ENCODE results near the gene ANO1.

Gene ANO1

DNA sequence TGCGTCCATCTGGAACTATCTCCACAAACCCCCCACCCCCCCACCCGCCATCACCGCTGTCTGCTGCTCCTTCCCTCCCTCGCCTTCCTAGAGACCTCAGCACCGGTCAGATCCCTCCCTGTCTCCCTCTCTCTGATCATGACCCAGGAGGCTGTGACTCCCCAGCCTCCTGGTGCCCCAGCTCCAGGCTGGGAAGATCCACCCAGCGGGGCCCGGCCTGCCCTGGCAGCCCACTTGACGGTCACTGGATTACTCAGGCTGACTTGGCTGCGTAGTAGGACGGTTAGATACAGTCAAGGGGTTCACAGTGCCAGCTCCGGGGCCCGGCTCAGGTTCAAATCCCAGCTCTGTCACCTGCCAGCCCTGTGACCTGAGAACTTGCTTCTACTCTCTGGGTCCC, 59.3 kb downstream of the ANO1 start:
- H3K79me2 ChIP-seq (ENCODE audit: low read length) = no peaks in the 10 kb centered on the region
- no peaks in the 10 kb centered on the region for H3K36me3 ChIP-seq (replicated peaks; ENCODE audit: insufficient read depth, low read length)
- H3K9me3 ChIP-seq (replicated peaks; ENCODE audit: insufficient read depth, low read length) = no peaks in the 10 kb centered on the region
- peaks cover 95% of the 10 kb centered on the region for H3K27me3 ChIP-seq (replicated peaks; ENCODE audit: insufficient read depth, low read length)
- H3K27ac ChIP-seq (ENCODE audit: low read length) = no peak overlapping the region
- no peak overlapping the region for H3K4me3 ChIP-seq (ENCODE audit: low read length)
- H3K4me1 ChIP-seq (ENCODE audit: low read length) = no peaks in the 10 kb centered on the region
- no peak for TF ChIP-seq EZH2 (optimal IDR thresholded peaks at IDR 0.05; ENCODE audit: low read depth, low read length)
- TF ChIP-seq EZH2phosphoT487 (IDR thresholded peaks at IDR 0.05; ENCODE audit: low read length) = no peak
- TF ChIP-seq, protein P1, sequence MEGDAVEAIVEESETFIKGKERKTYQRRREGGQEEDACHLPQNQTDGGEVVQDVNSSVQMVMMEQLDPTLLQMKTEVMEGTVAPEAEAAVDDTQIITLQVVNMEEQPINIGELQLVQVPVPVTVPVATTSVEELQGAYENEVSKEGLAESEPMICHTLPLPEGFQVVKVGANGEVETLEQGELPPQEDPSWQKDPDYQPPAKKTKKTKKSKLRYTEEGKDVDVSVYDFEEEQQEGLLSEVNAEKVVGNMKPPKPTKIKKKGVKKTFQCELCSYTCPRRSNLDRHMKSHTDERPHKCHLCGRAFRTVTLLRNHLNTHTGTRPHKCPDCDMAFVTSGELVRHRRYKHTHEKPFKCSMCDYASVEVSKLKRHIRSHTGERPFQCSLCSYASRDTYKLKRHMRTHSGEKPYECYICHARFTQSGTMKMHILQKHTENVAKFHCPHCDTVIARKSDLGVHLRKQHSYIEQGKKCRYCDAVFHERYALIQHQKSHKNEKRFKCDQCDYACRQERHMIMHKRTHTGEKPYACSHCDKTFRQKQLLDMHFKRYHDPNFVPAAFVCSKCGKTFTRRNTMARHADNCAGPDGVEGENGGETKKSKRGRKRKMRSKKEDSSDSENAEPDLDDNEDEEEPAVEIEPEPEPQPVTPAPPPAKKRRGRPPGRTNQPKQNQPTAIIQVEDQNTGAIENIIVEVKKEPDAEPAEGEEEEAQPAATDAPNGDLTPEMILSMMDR (IDR thresholded peaks at IDR 0.05; ENCODE audit: low read length) = no peak
- no peaks in the 10 kb centered on the region for H3F3A ChIP-seq (ENCODE audit: insufficient read depth, low read length)
- H3K9me2 ChIP-seq (replicated peaks; ENCODE audit: insufficient read depth, low read length) = no peaks in the 10 kb centered on the region
- no peaks in the 10 kb centered on the region for H4K20me1 ChIP-seq (ENCODE audit: insufficient read depth, low read length)
- DNase-seq = no peak
- no peak overlapping the region for H3K9ac ChIP-seq (ENCODE audit: low read length)
- H3K4me2 ChIP-seq (ENCODE audit: low read depth, low read length) = no peak overlapping the region
- no peak overlapping the region for H2AFZ ChIP-seq (ENCODE audit: low read length)

DNA sequence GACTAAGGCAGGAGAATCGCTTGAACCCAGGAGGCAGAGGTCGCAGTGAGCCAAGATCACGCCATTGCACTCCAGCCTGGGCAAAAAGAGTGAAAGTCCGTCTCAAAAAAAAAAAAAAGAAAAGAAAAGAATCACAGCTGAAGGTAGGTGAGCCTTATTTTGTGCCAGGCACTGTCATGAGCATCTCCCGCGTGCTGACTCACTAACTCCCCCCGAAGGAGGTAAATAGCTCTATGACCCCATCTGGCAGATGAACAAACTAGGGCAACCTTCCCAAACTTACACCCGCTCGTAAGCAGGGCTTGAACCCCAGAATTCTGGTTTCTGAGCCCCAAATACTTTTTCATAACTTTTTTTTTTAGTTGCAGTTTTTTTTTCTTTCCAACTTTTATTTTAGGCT, 60.3 kb downstream of the ANO1 start:
- Histone ChIP-seq H3K27ac (ENCODE audit: low read length) (no peak overlapping the region), H3K36me3 (replicated peaks; ENCODE audit: insufficient read depth, low read length) (no peaks in the 10 kb centered on the region), H3K4me2 (ENCODE audit: low read depth, low read length) (no peak overlapping the region), H4K20me1 (ENCODE audit: insufficient read depth, low read length) (no peaks in the 10 kb centered on the region), H2AFZ (ENCODE audit: low read length) (no peak overlapping the region), H3K9me2 (replicated peaks; ENCODE audit: insufficient read depth, low read length) (no peaks in the 10 kb centered on the region), H3K27me3 (replicated peaks; ENCODE audit: insufficient read depth, low read length) (peaks cover 95% of the 10 kb centered on the region), H3K79me2 (ENCODE audit: low read length) (no peaks in the 10 kb centered on the region), H3K9me3 (replicated peaks; ENCODE audit: insufficient read depth, low read length) (no peaks in the 10 kb centered on the region), H3K4me1 (ENCODE audit: low read length) (no peaks in the 10 kb centered on the region), H3K9ac (ENCODE audit: low read length) (no peak overlapping the region), H3F3A (ENCODE audit: insufficient read depth, low read length) (no peaks in the 10 kb centered on the region), H3K4me3 (ENCODE audit: low read length) (no peak overlapping the region)
- TF ChIP-seq EZH2 (optimal IDR thresholded peaks at IDR 0.05; ENCODE audit: low read depth, low read length) (no peak), EZH2phosphoT487 (IDR thresholded peaks at IDR 0.05; ENCODE audit: low read length) (no peak)
- TF ChIP-seq, protein P1 (IDR thresholded peaks at IDR 0.05; ENCODE audit: low read length) = no peak
- DNase-seq = no peak

DNA sequence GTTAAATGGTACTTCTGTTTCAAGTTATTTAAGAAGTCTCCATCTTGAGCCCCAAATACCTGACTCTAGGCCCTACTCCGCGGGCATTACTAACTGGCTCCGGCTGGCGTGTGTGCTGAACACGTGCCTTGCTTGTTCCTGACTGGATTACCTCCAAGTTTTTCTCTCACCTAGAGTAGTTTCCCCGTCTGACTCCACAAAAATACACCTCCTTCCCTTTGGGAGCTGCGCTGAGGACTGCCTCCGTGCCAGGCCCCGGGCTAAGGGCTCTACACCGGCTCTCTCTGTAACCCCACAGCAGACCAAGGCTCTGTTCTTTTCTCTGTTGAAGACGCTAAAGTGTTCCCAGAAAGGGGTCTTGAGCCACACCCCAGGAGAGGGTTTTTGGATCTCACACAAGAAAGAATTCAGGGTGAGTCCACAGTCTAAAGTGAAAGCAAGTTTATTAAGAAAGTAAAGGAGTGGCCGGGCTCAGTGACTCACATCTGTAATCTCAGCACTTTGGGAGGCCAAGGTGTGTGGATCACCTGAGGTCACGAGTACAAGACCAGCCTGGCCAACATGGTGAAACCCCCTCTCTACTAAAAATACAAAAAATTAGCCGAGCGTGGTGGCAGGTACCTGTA, 61.8 kb downstream of the ANO1 start:
- Histone ChIP-seq H4K20me1 (ENCODE audit: insufficient read depth, low read length) (no peaks in the 10 kb centered on the region), H3K9me3 (replicated peaks; ENCODE audit: insufficient read depth, low read length) (no peaks in the 10 kb centered on the region), H3F3A (ENCODE audit: insufficient read depth, low read length) (no peaks in the 10 kb centered on the region), H3K9ac (ENCODE audit: low read length) (no peak overlapping the region), H3K9me2 (replicated peaks; ENCODE audit: insufficient read depth, low read length) (no peaks in the 10 kb centered on the region), H3K4me3 (ENCODE audit: low read length) (no peak overlapping the region), H3K4me2 (ENCODE audit: low read depth, low read length) (no peak overlapping the region), H3K4me1 (ENCODE audit: low read length) (no peaks in the 10 kb centered on the region), H3K27ac (ENCODE audit: low read length) (no peak overlapping the region), H3K79me2 (ENCODE audit: low read length) (no peaks in the 10 kb centered on the region), H3K27me3 (replicated peaks; ENCODE audit: insufficient read depth, low read length) (peaks cover 95% of the 10 kb centered on the region), H3K36me3 (replicated peaks; ENCODE audit: insufficient read depth, low read length) (no peaks in the 10 kb centered on the region), H2AFZ (ENCODE audit: low read length) (no peak overlapping the region)
- DNase-seq = no peak
- no peak for TF ChIP-seq EZH2phosphoT487 (IDR thresholded peaks at IDR 0.05; ENCODE audit: low read length)
- no peak for TF ChIP-seq EZH2 (optimal IDR thresholded peaks at IDR 0.05; ENCODE audit: low read depth, low read length)
- TF ChIP-seq, protein P1 (IDR thresholded peaks at IDR 0.05; ENCODE audit: low read length) = no peak
